Germinal center (tissue), 1 donor: ENCODE measurements around the gene PDE10A.

Source experiments
- DNase-seq: peaks from one replicate; pipeline ENCODE4 v3.0.0; 2012; ENCODE audit warnings: mixed read lengths, low spot score

Gene PDE10A

GRCh38 chr6:165662749-165663376, at the start of gene PDE10A:
PDE10A (minus strand) TSS chr6:165663241; CDS start chr6:165662811, 430 bp downstream.
- DNase-seq = no peak

- DNase-seq = no peak
These were observed 46.0 kb upstream of the PDE10A start for GRCh38 chr6:165708985-165709576.

- DNase-seq = no peak
These were observed 44.2 kb upstream of the PDE10A start for GRCh38 chr6:165707067-165707853.

GRCh38 chr6:165705941-165706340, 42.9 kb upstream of the PDE10A start:
- no peak for DNase-seq

- DNase-seq = no peak
These were observed 41.2 kb upstream of the PDE10A start for GRCh38 chr6:165704045-165704748.

- no peak for DNase-seq
These were observed 39.6 kb upstream of the PDE10A start for GRCh38 chr6:165702669-165703068.

GRCh38 chr6:165701564-165702354, 38.7 kb upstream of the PDE10A start:
- DNase-seq = no peak

GRCh38 chr6:165701005-165701404, 38.0 kb upstream of the PDE10A start:
- DNase-seq = no peak

GRCh38 chr6:165698868-165699267, 35.8 kb upstream of the PDE10A start:
- DNase-seq = no peak

- DNase-seq = no peak
These were observed 34.1 kb upstream of the PDE10A start for GRCh38 chr6:165697171-165697570.

- no peak for DNase-seq
These were observed 32.9 kb upstream of the PDE10A start for GRCh38 chr6:165695722-165696515.

- DNase-seq = no peak
These were observed 31.3 kb upstream of the PDE10A start for GRCh38 chr6:165694296-165694695.

- no peak for DNase-seq
These were observed 29.1 kb upstream of the PDE10A start for GRCh38 chr6:165692106-165692653.

GRCh38 chr6:165689699-165690098, 26.7 kb upstream of the PDE10A start:
- DNase-seq = no peak

GRCh38 chr6:165686596-165687365, 23.7 kb upstream of the PDE10A start:
- no peak for DNase-seq

- DNase-seq = no peak
These were observed 22.3 kb upstream of the PDE10A start for GRCh38 chr6:165685302-165685701.

GRCh38 chr6:165684333-165684732, 21.3 kb upstream of the PDE10A start:
- no peak for DNase-seq

- no peak for DNase-seq
These were observed 17.9 kb upstream of the PDE10A start for GRCh38 chr6:165680975-165681374.

- no peak for DNase-seq
These were observed 16.3 kb upstream of the PDE10A start for GRCh38 chr6:165679326-165679725.

- DNase-seq = no peak
These were observed 15.9 kb upstream of the PDE10A start for GRCh38 chr6:165678904-165679303.
